Measurements from ENCODE around the gene HFE. TPM values are rescaled to one million over a fixed set of nuclear protein-coding genes. Genes with fewer than 3 reads are reported as not detected.

HFE gene
- total and polyA plus RNA-seq, 2 of the 13 experiments (the other 11 are each of a cell fraction or from before 2014, with no cell fraction given), result 3.7 to 6.3 TPM

DNA sequence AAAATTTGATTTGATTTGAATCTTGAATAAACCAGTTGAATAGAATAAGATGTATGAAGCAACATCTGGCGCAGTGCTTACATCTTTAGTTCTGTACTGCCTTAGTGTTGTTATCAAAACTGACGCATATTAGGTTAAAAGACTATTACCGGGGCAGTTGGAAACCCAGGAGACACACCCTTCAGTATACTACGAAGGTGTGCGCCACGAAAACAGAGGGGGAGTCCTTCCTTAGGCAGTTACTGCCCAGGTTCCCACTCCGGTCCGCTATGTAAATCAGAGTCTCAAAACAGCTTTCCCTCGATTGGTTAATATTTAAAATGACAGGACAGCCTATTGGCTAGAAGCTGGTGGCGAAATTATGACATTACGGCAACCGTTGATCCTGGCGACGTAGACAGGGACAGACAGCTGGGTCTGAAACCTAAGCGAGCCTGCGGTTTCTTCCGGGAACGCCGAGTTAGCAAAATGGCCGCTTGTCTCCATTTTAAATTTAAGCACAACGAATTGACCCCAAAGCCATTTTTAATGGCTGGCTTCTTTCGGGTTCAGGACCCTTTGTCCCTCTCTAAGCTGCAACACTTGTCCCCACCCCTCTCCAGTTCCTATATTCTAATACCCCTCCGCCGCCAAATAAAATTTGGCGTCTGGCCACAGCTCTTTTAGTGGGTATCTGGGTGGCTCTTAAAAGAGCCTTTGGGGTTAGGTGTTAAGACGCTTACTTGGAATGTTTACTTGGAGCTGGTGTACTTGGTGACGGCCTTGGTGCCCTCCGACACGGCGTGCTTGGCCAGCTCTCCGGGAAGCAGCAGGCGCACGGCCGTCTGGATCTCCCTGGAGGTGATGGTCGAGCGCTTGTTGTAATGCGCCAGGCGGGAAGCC is 35.8 kb downstream of the HFE start (continued):
- TF ChIP-seq AFF4 (CRISPR knock-in tag; IDR thresholded peaks at IDR 0.05) (peak; percentile 95; the same call in 1 of the 2 replicates), NR2C2 (CRISPR knock-in tag; IDR thresholded peaks at IDR 0.05; ENCODE audit: borderline replicate concordance) (no peak; the same call in 1 of the 2 replicates), BCLAF1 (IDR thresholded peaks at IDR 0.05) (no peak), ZFP62 (CRISPR knock-in tag; IDR thresholded peaks at IDR 0.05) (no peak), ZNF816 (CRISPR knock-in tag; IDR thresholded peaks at IDR 0.05; ENCODE audit: borderline replicate concordance) (peak; percentile 3; the same call in 1 of the 2 replicates), CENPBD1 (CRISPR knock-in tag; IDR thresholded peaks at IDR 0.05; ENCODE audit: borderline replicate concordance, low read depth) (no peak), ZNF251 (CRISPR knock-in tag; IDR thresholded peaks at IDR 0.05) (no peak), PAX8 (CRISPR knock-in tag; IDR thresholded peaks at IDR 0.05; ENCODE audit: borderline replicate concordance) (0 out of 2 replicates have a peak, but pooled peaks have one; percentile 17)
- TF ChIP-seq, protein P1, sequence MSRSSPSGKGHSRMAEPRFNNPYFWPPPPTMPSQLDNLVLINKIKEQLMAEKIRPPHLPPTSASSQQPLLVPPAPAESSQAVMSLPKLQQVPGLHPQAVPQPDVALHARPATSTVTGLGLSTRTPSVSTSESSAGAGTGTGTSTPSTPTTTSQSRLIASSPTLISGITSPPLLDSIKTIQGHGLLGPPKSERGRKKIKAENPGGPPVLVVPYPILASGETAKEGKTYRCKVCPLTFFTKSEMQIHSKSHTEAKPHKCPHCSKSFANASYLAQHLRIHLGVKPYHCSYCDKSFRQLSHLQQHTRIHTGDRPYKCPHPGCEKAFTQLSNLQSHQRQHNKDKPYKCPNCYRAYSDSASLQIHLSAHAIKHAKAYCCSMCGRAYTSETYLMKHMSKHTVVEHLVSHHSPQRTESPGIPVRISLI (CRISPR knock-in tag; IDR thresholded peaks at IDR 0.05; ENCODE audit: borderline replicate concordance), result 0 out of 2 replicates have a peak, but pooled peaks have one; percentile 64
